Erythroblast (primary cell): Measurements from ENCODE around the gene LRG1.

Experiments
- GATA1 ChIP-seq: IDR thresholded peaks from 2 replicates; pipeline ENCODE4 v1.6.1; 2011; ENCODE audit warnings: low read depth, mild to moderate bottlenecking, control low read depth, low read length, moderate library complexity
- POLR2A ChIP-seq: IDR thresholded peaks from 2 replicates; pipeline ENCODE4 v1.6.1; 2011; ENCODE audit warnings: mild to moderate bottlenecking, low read length

DNA sequence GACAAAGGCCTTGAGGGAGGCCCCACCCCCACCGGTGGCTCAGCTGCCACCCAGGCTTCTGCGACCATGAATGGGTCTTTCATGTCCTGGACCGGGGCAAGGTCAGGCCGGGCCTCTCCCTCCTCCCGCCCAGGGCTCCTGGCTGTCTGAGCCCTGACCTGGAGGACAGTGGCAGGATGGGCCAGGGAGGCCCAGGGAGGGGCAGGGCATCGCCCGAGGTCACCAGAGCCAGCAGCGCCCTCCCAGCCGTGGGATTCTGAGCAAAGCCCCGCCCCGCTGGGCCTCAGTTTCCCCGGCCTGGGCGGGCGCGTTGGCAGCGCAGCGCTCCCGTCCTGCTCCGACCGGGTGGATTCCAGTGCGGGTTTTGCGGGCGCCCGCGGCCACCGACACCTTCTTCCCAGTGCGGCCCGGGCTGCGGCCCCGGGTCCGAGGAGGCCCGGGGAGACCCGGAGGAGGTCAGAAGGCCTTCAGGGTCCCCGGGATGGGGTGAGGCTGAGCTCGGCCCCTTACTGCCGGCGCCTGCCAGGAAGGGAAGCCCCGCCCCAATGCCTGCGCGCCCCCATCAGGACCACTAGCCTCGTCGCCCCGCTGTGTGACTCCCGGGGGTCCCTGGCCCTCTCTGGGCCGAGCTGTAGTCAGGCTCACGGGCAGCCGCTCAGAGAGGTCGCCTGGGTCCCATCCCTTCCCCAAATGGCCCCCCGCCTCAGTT lies 44.3 kb upstream of the LRG1 start:
- TF ChIP-seq POLR2A (no peak), GATA1 (no peak)
